ENCODE data around the gene RASSF1.
"Not testable (repeated sequence)": the region's sequence is repeated elsewhere in the genome, so short reads cannot be mapped to it uniquely, and the experiment has no call there.

Gene RASSF1

GRCh38 chr3:50286322-50287227 is 54.1 kb downstream of the RASSF1 start:
- no peak for DNase-seq (ENCODE audit: low read depth, low spot score)

GRCh38 chr3:50284121-50284520 is 56.5 kb downstream of the RASSF1 start:
- not testable (repeated sequence) for DNase-seq (ENCODE audit: low read depth, low spot score)
